Nephron progenitor cell (in vitro differentiated cells): Measurements from ENCODE around the gene TBC1D16.

ENCODE experiments used
- DNase-seq: peaks from one replicate; pipeline ENCODE4 v3.0.0; 2021
- H3K27ac Mint-ChIP-seq: 2 replicates; pipeline ENCODE4 v1.8.0; 2021; ENCODE audit warnings: mild to moderate bottlenecking, moderate library complexity, mixed read lengths
- H3K27me3 Mint-ChIP-seq: 2 replicates; pipeline ENCODE4 v1.8.0; 2021; ENCODE audit warnings: mild to moderate bottlenecking, low read depth, mixed read lengths; ENCODE audit not compliant: poor library complexity
- H3K36me3 Mint-ChIP-seq: 2 replicates; pipeline ENCODE4 v1.8.0; 2021; ENCODE audit warnings: low read depth, mixed read lengths
- H3K4me1 Mint-ChIP-seq: 2 replicates; pipeline ENCODE4 v1.8.0; 2021; ENCODE audit warnings: mixed read lengths
- H3K4me3 Mint-ChIP-seq: 2 replicates; pipeline ENCODE4 v1.8.0; 2021; ENCODE audit warnings: mild to moderate bottlenecking, moderate library complexity, mixed read lengths
- H3K9me3 Mint-ChIP-seq: 2 replicates; pipeline ENCODE4 v1.8.0; 2021; ENCODE audit warnings: mild to moderate bottlenecking, moderate library complexity, mixed read lengths
- CTCF ChIP-seq: fragments of 200-600 bp; sonication (generic); IDR thresholded peaks from 2 replicates; pipeline ENCODE4 v1.5.0; 2021; ENCODE audit warnings: antibody characterized with exemption

Gene TBC1D16

GRCh38 chr17:80065478-80066170 lies 30.0 kb upstream of the TBC1D16 start:
- Mint-ChIP-seq H3K4me3 (no peak overlapping the region), H3K9me3 (no peaks in the 10 kb centered on the region), H3K4me1 (peaks cover 24% of the 10 kb centered on the region), H3K36me3 (peaks cover 34% of the 10 kb centered on the region), H3K27ac (no peak overlapping the region), H3K27me3 (peaks cover 7% of the 10 kb centered on the region)
- no peak for DNase-seq
- TF ChIP-seq CTCF = no peak

- no peak for TF ChIP-seq CTCF
These were observed 29.0 kb upstream of the TBC1D16 start for GRCh38 chr17:80064696-80065095.

GRCh38 chr17:80063830-80064585 lies 28.3 kb upstream of the TBC1D16 start:
- Mint-ChIP-seq H3K9me3 (no peaks in the 10 kb centered on the region), H3K36me3 (peaks cover 38% of the 10 kb centered on the region), H3K4me3 (no peak overlapping the region), H3K27me3 (peaks cover 3% of the 10 kb centered on the region), H3K27ac (no peak overlapping the region), H3K4me1 (peaks cover 14% of the 10 kb centered on the region)
- DNase-seq = no peak
- TF ChIP-seq CTCF = no peak

More at GRCh38 chr17:80064696-80065095, 29.0 kb upstream of the TBC1D16 start:
- Mint-ChIP-seq H3K4me1 (peaks cover 21% of the 10 kb centered on the region), H3K9me3 (no peaks in the 10 kb centered on the region), H3K27ac (no peak overlapping the region), H3K4me3 (no peak overlapping the region), H3K27me3 (peaks cover 6% of the 10 kb centered on the region), H3K36me3 (peaks cover 38% of the 10 kb centered on the region)
- no peak for DNase-seq

GRCh38 chr17:80061421-80061820 lies 25.7 kb upstream of the TBC1D16 start:
- Mint-ChIP-seq H3K4me3 (no peak overlapping the region), H3K36me3 (peaks cover 39% of the 10 kb centered on the region), H3K27me3 (peaks cover 3% of the 10 kb centered on the region), H3K27ac (no peak overlapping the region), H3K4me1 (no peaks in the 10 kb centered on the region), H3K9me3 (no peaks in the 10 kb centered on the region)
- DNase-seq = no peak
- no peak for TF ChIP-seq CTCF

- Mint-ChIP-seq H3K27me3 (peaks cover 3% of the 10 kb centered on the region), H3K4me3 (no peak overlapping the region), H3K27ac (no peak overlapping the region), H3K9me3 (no peaks in the 10 kb centered on the region), H3K36me3 (peaks cover 41% of the 10 kb centered on the region), H3K4me1 (no peaks in the 10 kb centered on the region)
- no peak for TF ChIP-seq CTCF
- no peak for DNase-seq
These were observed 25.0 kb upstream of the TBC1D16 start for GRCh38 chr17:80060644-80061043.
